ENCODE measurements around the gene HPSE. TPM values are rescaled to one million over a fixed set of nuclear protein-coding genes. Genes with fewer than 3 reads are reported as not detected.

Gene HPSE
- total RNA-seq, 1 experiment from 2014 or later: 12.6 TPM

- ChIA-PET CTCF (no interaction called here), RAD21 (ENCODE audit: low non-redundant PET in 1 of 2, low total read pairs in 2 of 2, uncharacterized antibody in 2 of 2, unreplicated experiment in 2 of 2) (no interaction called here), POLR2A (no interaction called here)
- no TSS peak for BruUV-seq (replicated peaks)
- Histone ChIP-seq H3K4me3 (replicated peaks in 1 of 2; ENCODE audit: low read depth in 1 of 2, low read length in 2 of 2) (no peak overlapping the region), H3K9me3 (ENCODE audit: control insufficient read depth in 1 of 2, insufficient read depth in 1 of 2, low read depth in 1 of 2, low read length in 2 of 2) (no peaks in the 10 kb centered on the region), H3K9me2 (ENCODE audit: insufficient read depth) (no peaks in the 10 kb centered on the region), H3K27ac (ENCODE audit: low read depth, low read length) (no peak overlapping the region), H3K79me2 (ENCODE audit: insufficient read depth, low read length) (no peaks in the 10 kb centered on the region), H4K20me1 (ENCODE audit: insufficient read depth) (no peaks in the 10 kb centered on the region), H2AFZ (ENCODE audit: low read depth, low read length, poor library complexity, severe bottlenecking) (no peak overlapping the region), H3K27me3 (ENCODE audit: insufficient read depth, low read length) (no peaks in the 10 kb centered on the region), H3K9ac (ENCODE audit: low read length) (no peak overlapping the region), H3K4me2 (ENCODE audit: low read length) (no peak overlapping the region), H3K4me1 (ENCODE audit: control insufficient read depth in 1 of 2, insufficient read depth in 2 of 2, low read length in 2 of 2) (no peaks in the 10 kb centered on the region), H3K36me3 (ENCODE audit: control insufficient read depth in 1 of 2, insufficient read depth in 2 of 2, low read length in 2 of 2) (no peaks in the 10 kb centered on the region)
- TF ChIP-seq EZH2phosphoT487 (IDR thresholded peaks at IDR 0.05; ENCODE audit: borderline replicate concordance) (no peak), ZNF274 (IDR thresholded peaks at IDR 0.05; ENCODE audit: low read depth, low read length) (no peak), MAX (IDR thresholded peaks at IDR 0.05) (no peak), ZBTB33 (IDR thresholded peaks at IDR 0.05; ENCODE audit: extremely low read depth, insufficient replicate concordance, low read length) (no peak), ATF3 (IDR thresholded peaks at IDR 0.05) (no peak), ELF1 (IDR thresholded peaks at IDR 0.05; ENCODE audit: borderline replicate concordance, low read depth) (no peak), CBX3 (IDR thresholded peaks at IDR 0.05; ENCODE audit: low read depth) (no peak), FOSL1 (IDR thresholded peaks at IDR 0.05; ENCODE audit: low read depth) (no peak), REST (IDR thresholded peaks at IDR 0.05; ENCODE audit: low read depth) (no peak), TCF7L2 (IDR thresholded peaks at IDR 0.05; ENCODE audit: borderline replicate concordance, extremely low read depth, insufficient read depth, insufficient read length) (no peak), YY1 (IDR thresholded peaks at IDR 0.05; ENCODE audit: extremely low read depth, insufficient replicate concordance, low read depth, low read length) (no peak), SP1 (IDR thresholded peaks at IDR 0.05; ENCODE audit: low read depth) (no peak), POLR2A (IDR thresholded peaks at IDR 0.05; ENCODE audit: borderline replicate concordance, extremely low read depth, insufficient read depth, insufficient read length) (no peak), EZH2 (IDR thresholded peaks at IDR 0.05) (no peak), CTCF (IDR thresholded peaks at IDR 0.05 in 2 of 3, conservative IDR thresholded peaks at IDR 0.05 in 1 of 3; ENCODE audit: borderline replicate concordance in 1 of 3, insufficient read depth in 1 of 3, low read depth in 2 of 3, low read length in 2 of 3) (no peak), JUND (IDR thresholded peaks at IDR 0.05) (no peak), SIN3A (IDR thresholded peaks at IDR 0.05; ENCODE audit: low read depth) (no peak), ZFX (IDR thresholded peaks at IDR 0.05) (no peak)
- intact Hi-C loops (cut with micrococcal nuclease): no loop called here
- DNase-seq (ENCODE audit: low read depth, low spot score): no peak
- ATAC-seq: no peak
Observed at GRCh38 chr4:83342476-83342875, 7.8 kb upstream of the HPSE start.
